ENCODE data around the gene DLG2. TPM values are rescaled to one million over a fixed set of nuclear protein-coding genes. Genes with fewer than 3 reads are reported as not detected.

Gene DLG2
- total and polyA plus RNA-seq, 9 of the 15 experiments (the other 6 are each of a cell fraction or from before 2014, with no cell fraction given): 0.52 to 1.6 (median 0.95) TPM

DNA sequence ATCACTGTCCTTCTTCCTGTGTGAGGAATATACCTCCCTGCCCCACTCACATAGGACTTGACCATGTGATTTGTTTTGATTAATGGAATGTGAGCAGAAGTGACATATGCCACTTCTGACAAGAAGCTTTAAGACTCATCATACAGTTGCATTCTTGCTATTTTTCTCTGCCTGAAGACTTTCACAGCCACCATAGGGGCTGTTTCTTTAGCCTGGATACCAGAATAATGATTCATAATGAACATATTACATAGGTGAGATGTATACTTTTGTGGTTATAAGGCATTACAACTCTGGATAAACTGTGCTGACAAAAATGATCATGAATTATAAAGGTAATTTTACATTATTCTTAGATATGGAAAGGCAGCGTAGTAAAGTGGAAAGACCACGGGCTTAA, 798.0 kb downstream of the DLG2 start:
- Histone ChIP-seq H3K27ac (ENCODE audit: extremely low read depth, low read depth, low read length) (no peak overlapping the region), H3K4me2 (ENCODE audit: insufficient read depth, low read length) (no peak overlapping the region), H2AFZ (ENCODE audit: low read depth, low read length) (no peak overlapping the region), H3K9ac (ENCODE audit: insufficient read depth in 1 of 2, low read depth in 2 of 2, low read length in 2 of 2) (no peak overlapping the region), H3K9me1 (ENCODE audit: control insufficient read depth, insufficient read depth, low read length) (no peaks in the 10 kb centered on the region), H3K36me3 (ENCODE audit: control insufficient read depth, insufficient read depth, low read length) (no peaks in the 10 kb centered on the region), H3K4me1 (replicated peaks in 1 of 2; ENCODE audit: control insufficient read depth in 2 of 2, insufficient read depth in 2 of 2, low read length in 2 of 2) (no peaks in the 10 kb centered on the region), H4K20me1 (replicated peaks; ENCODE audit: control insufficient read depth, insufficient read depth, low read length) (no peaks in the 10 kb centered on the region), H3K79me2 (ENCODE audit: control insufficient read depth, insufficient read depth, low read length) (no peaks in the 10 kb centered on the region), H3K27me3 (ENCODE audit: control insufficient read depth in 2 of 2, insufficient read depth in 2 of 2, low read length in 2 of 2) (no peaks in the 10 kb centered on the region), H3K4me3 (no peak overlapping the region), H3K9me3 (replicated peaks; ENCODE audit: control insufficient read depth, insufficient read depth, low read depth, low read length) (no peaks in the 10 kb centered on the region)
- no TSS peak for BruUV-seq (replicated peaks)
- ChIA-PET POLR2A (no interaction called here), CTCF (ENCODE audit: low intra/inter-chr PET ratio) (no interaction called here)
- intact Hi-C loops (cut with micrococcal nuclease) (no loop called here), in situ Hi-C loops (cut with MboI) (no loop called here)
- DNase-seq (ENCODE audit: extremely low read depth in 1 of 4, low spot score in 3 of 4) (no peak), FAIRE-seq (no peak), ATAC-seq (no peak)
- TF ChIP-seq POLR3A (IDR thresholded peaks at IDR 0.05; ENCODE audit: borderline replicate concordance, extremely low read depth, insufficient read depth, insufficient read length): no peak
- no peak for TF ChIP-seq NR2C2 (CRISPR knock-in tag; IDR thresholded peaks at IDR 0.05)
- TF ChIP-seq NR2C2 (tag; IDR thresholded peaks at IDR 0.05): no peak
- 0% methylated on average over 2 of the region's 2 CpGs for WGBS (ENCODE audit: insufficient coverage, low coverage, missing lambda C conversion rate)

DNA sequence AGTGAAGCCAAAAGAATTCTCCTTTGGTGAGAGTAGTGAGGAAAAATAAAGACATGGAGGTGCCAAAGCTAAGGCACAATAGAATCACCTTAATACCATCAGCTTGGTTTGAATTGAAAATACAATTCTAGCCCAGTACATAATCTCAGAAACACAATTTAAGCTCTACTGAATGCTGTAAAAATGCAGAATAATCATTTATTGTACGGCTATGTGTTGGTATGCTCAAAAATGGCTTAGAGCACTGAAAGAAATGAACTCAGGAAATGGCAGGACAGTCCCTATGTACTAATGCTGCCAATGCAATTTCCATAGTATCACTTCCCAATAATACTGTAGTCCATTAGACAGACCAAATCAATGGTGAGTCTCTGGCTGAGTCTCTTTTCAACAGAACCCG, 798.5 kb downstream of the DLG2 start:
- H3K27ac ChIP-seq (ENCODE audit: extremely low read depth, low read depth, low read length): no peak overlapping the region
- ATAC-seq (no peak), FAIRE-seq (no peak), DNase-seq (ENCODE audit: extremely low read depth in 1 of 4, low spot score in 3 of 4) (no peak)
- H3K4me3 ChIP-seq: no peak overlapping the region
- ChIA-PET CTCF (ENCODE audit: low intra/inter-chr PET ratio) (no interaction called here), POLR2A (no interaction called here)
- no TSS peak for BruUV-seq (replicated peaks)
- no peak overlapping the region for H2AFZ ChIP-seq (ENCODE audit: low read depth, low read length)
- no peaks in the 10 kb centered on the region for H3K9me3 ChIP-seq (replicated peaks; ENCODE audit: control insufficient read depth, insufficient read depth, low read depth, low read length)
- H3K4me1 ChIP-seq (replicated peaks in 1 of 2; ENCODE audit: control insufficient read depth in 2 of 2, insufficient read depth in 2 of 2, low read length in 2 of 2): no peaks in the 10 kb centered on the region
- H3K9ac ChIP-seq (ENCODE audit: insufficient read depth in 1 of 2, low read depth in 2 of 2, low read length in 2 of 2): no peak overlapping the region
- intact Hi-C loops (cut with micrococcal nuclease): no loop called here
- no peaks in the 10 kb centered on the region for H3K9me1 ChIP-seq (ENCODE audit: control insufficient read depth, insufficient read depth, low read length)
- H3K27me3 ChIP-seq (ENCODE audit: control insufficient read depth in 2 of 2, insufficient read depth in 2 of 2, low read length in 2 of 2): no peaks in the 10 kb centered on the region
- 0% methylated on average over 2 of the region's 2 CpGs for WGBS (ENCODE audit: insufficient coverage, low coverage, missing lambda C conversion rate)
- no peaks in the 10 kb centered on the region for H3K36me3 ChIP-seq (ENCODE audit: control insufficient read depth, insufficient read depth, low read length)
- in situ Hi-C loops (cut with MboI): no loop called here
- H3K4me2 ChIP-seq (ENCODE audit: insufficient read depth, low read length): no peak overlapping the region
- no peaks in the 10 kb centered on the region for H3K79me2 ChIP-seq (ENCODE audit: control insufficient read depth, insufficient read depth, low read length)
- H4K20me1 ChIP-seq (replicated peaks; ENCODE audit: control insufficient read depth, insufficient read depth, low read length): no peaks in the 10 kb centered on the region
- TF ChIP-seq ZNF830 (CRISPR knock-in tag; IDR thresholded peaks at IDR 0.05): no peak
- no peak for TF ChIP-seq MECOM (CRISPR knock-in tag; IDR thresholded peaks at IDR 0.05)
- TF ChIP-seq, protein P1, sequence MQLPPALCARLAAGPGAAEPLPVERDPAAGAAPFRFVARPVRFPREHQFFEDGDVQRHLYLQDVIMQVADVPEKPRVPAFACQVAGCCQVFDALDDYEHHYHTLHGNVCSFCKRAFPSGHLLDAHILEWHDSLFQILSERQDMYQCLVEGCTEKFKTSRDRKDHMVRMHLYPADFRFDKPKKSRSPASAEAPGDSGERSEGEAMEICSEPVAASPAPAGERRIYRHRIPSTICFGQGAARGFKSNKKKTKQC (CRISPR knock-in tag; IDR thresholded peaks at IDR 0.05): no peak
- TF ChIP-seq BRD9 (IDR thresholded peaks at IDR 0.05; ENCODE audit: low read depth, partially characterized antibody): no peak
- no peak for TF ChIP-seq ELF1 (tag; IDR thresholded peaks at IDR 0.05)
- no peak for TF ChIP-seq ZZZ3 (IDR thresholded peaks at IDR 0.05)
- TF ChIP-seq JUND (IDR thresholded peaks at IDR 0.05; ENCODE audit: borderline replicate concordance, low read depth, low read length): no peak
- TF ChIP-seq JUND (tag; IDR thresholded peaks at IDR 0.05; ENCODE audit: borderline replicate concordance, low read depth, low read length): no peak
- no peak for TF ChIP-seq NRF1 (conservative IDR thresholded peaks at IDR 0.05 in 1 of 2, IDR thresholded peaks at IDR 0.05 in 1 of 2)
- TF ChIP-seq CBX2 (IDR thresholded peaks at IDR 0.05; ENCODE audit: insufficient read depth, low read length, poor library complexity, severe bottlenecking): no peak
- no peak for TF ChIP-seq ZNF785 (CRISPR knock-in tag; IDR thresholded peaks at IDR 0.05)
- TF ChIP-seq, protein P2, sequence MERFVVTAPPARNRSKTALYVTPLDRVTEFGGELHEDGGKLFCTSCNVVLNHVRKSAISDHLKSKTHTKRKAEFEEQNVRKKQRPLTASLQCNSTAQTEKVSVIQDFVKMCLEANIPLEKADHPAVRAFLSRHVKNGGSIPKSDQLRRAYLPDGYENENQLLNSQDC (CRISPR knock-in tag; IDR thresholded peaks at IDR 0.05): no peak
- no peak for TF ChIP-seq ZNF263 (CRISPR knock-in tag; IDR thresholded peaks at IDR 0.05; ENCODE audit: borderline replicate concordance)
- no peak for TF ChIP-seq KLF16 (IDR thresholded peaks at IDR 0.05)
- no peak for TF ChIP-seq ZNF175 (CRISPR knock-in tag; IDR thresholded peaks at IDR 0.05; ENCODE audit: low read depth)

Measured in K562 (cell line).